Measurements from ENCODE around the gene RASA3.

DNA sequence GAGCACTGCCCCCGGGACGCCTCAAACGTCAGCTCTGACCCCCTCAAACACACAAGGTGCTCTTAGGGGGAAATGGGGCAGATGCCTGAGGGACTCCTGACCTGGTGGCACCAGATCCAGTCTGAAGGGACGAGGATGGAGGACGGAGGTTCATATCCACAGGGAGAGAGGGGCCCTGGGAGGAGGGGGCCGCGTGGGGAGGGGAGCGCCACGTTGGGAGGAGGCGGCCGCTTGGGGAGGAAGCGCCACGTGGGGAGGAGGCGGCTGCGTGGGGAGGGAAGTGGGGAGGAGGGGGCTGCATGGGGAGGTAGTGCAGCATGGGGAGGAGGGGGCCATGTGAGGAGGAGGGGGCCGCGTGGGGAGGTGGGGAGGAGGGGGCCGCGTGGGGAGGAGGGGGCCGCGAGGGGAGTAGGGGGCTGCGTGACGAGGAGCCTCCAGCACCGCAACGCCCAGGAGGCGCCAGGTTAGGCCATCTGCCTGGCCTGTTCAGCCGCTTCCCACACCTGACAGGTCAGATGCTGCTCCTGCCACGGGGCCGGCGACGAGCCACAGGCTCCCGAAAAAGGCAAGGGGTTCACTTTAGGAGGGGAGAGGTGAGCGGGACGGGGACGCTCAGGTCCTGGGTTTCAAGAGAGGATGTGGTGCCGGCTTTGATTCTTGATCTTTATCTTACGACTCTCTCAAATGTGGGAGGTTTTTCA is 121.9 kb downstream of the RASA3 start:
- no peak for TF ChIP-seq CTCF (IDR thresholded peaks at IDR 0.05)
- no peak for TF ChIP-seq POLR2A (IDR thresholded peaks at IDR 0.05)
- no peak for TF ChIP-seq EP300 (IDR thresholded peaks at IDR 0.05; ENCODE audit: low read depth)

Measured in transverse colon (tissue), 3 donors.